Tibial nerve (tissue), 4 donors: Measurements from ENCODE around the gene RRH.

ENCODE experiments used
- EP300 ChIP-seq, 2 donors: sonication (generic); formaldehyde crosslinking; IDR thresholded peaks; one replicate each; pipeline ENCODE4 v1.6.1; 2017; ENCODE audit warnings: antibody characterized with exemption in 2 of 2, mild to moderate bottlenecking in 1 of 2
- POLR2A ChIP-seq, 2 donors: fragments of 450-650 bp; IDR thresholded peaks; one replicate each; pipeline ENCODE4 v1.6.1; 2017; ENCODE audit warnings: antibody characterized with exemption in 2 of 2, mild to moderate bottlenecking in 2 of 2, moderate library complexity in 2 of 2
- TF ChIP-seq, protein P1 (sequence below), 5 experiments: fragments of 200-600 bp in 3 of 5; fragments of 450-650 bp in 2 of 5; sonication (generic) in 3 of 5; IDR thresholded peaks; one replicate each; pipeline ENCODE4 v1.5.1; 2016 to 2019; ENCODE audit warnings: antibody characterized with exemption in 5 of 5, mild to moderate bottlenecking in 3 of 5, moderate library complexity in 2 of 5

DNA sequence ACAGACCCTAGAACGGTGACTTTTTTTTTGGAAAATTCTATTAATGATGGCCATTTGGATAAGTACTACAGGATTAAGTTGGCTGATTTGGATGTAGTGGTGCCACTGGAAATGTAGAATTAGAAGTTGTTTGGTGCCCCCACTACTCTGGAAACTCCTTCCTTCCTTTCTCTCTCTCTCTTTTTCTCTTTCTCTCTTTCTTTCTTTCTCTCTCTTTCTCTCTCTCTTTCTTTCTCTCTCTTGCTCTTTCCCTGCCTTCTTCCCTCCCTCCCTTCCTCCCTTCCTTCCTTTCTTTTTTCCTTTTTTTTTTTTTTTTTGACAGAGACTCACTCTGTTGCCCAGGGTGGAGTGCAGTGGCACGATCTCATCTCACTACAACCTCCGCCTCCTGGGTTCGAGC, 9.5 kb upstream of the RRH start:
- TF ChIP-seq, protein P1, sequence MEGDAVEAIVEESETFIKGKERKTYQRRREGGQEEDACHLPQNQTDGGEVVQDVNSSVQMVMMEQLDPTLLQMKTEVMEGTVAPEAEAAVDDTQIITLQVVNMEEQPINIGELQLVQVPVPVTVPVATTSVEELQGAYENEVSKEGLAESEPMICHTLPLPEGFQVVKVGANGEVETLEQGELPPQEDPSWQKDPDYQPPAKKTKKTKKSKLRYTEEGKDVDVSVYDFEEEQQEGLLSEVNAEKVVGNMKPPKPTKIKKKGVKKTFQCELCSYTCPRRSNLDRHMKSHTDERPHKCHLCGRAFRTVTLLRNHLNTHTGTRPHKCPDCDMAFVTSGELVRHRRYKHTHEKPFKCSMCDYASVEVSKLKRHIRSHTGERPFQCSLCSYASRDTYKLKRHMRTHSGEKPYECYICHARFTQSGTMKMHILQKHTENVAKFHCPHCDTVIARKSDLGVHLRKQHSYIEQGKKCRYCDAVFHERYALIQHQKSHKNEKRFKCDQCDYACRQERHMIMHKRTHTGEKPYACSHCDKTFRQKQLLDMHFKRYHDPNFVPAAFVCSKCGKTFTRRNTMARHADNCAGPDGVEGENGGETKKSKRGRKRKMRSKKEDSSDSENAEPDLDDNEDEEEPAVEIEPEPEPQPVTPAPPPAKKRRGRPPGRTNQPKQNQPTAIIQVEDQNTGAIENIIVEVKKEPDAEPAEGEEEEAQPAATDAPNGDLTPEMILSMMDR (IDR thresholded peaks at IDR 0.05) = no peak
- TF ChIP-seq POLR2A (IDR thresholded peaks at IDR 0.05) (no peak), EP300 (IDR thresholded peaks at IDR 0.05) (no peak)
